K562 (cell line): ENCODE results near the gene CNNM4. TPM values are rescaled to one million over a fixed set of nuclear protein-coding genes. Genes with fewer than 3 reads are reported as not detected.
"Not testable (repeated sequence)": the region's sequence is repeated elsewhere in the genome, so short reads cannot be mapped to it uniquely, and the experiment has no call there.

Source experiments
- ATAC-seq: fragments of 200-7000 bp; cut with Tn5 transposase; 3 replicates; pipeline ENCODE4 v1.9.1; 2020; ENCODE audit warnings: moderate library complexity
- BruUV-seq: library from RNA; stranded (reverse); fragments of 400-500 nt; replicated peaks from 2 replicates; lab custom pipeline; 2021; lab: Mats Ljungman, UMichigan
- CTCF ChIA-PET: fragments of 300-600 bp; formaldehyde crosslinking; extraction: SDS; loops from one replicate; lab custom pipeline; 2021; ENCODE audit warnings: low intra/inter-chr PET ratio; lab: Yijun Ruan, JAX
- POLR2A ChIA-PET: fragments of 300-600, 350-650 bp; sonication (Branson Sonifier 250); formaldehyde crosslinking; extraction: SDS; loops from one replicate; lab custom pipeline; 2021; ENCODE audit warnings: antibody characterized with exemption, inconsistent platforms; lab: Yijun Ruan, JAX
- DNase-seq, 4 experiments: peaks; one replicate each; pipeline versions ENCODE4 v3.0.0 to v3.0.0-alpha.2; 2011 to 2018; ENCODE audit warnings: low spot score in 3 of 4, mixed read lengths in 3 of 4; ENCODE audit errors: extremely low read depth in 1 of 4
- FAIRE-seq: peaks from 2 replicates; lab custom pipeline; 2011; peaks lifted over from hg19 to GRCh38; lab: Jason Lieb, UNC
- H2AFZ ChIP-seq: 2 replicates; pipeline ENCODE4 v1.6.0; 2011; ENCODE audit warnings: low read depth, low read length, control low read depth, inconsistent platforms
- H3K27ac ChIP-seq: fragments of 200-600 bp; 3 replicates; pipeline ENCODE4 v1.8.0; 2011; ENCODE audit warnings: low read depth, mild to moderate bottlenecking, control low read depth, inconsistent platforms, low read length, moderate library complexity, mixed read lengths; ENCODE audit errors: extremely low read depth
- H3K27me3 ChIP-seq, 2 experiments: fragments of 300-600 bp in 1 of 2; 2 replicates in 1 of 2; 3 replicates in 1 of 2; pipeline versions ENCODE4 v1.6.0 to v1.8.0; 2011; ENCODE audit warnings: inconsistent platforms in 2 of 2, low read length in 2 of 2, mild to moderate bottlenecking in 1 of 2, mixed read lengths in 1 of 2, moderate library complexity in 1 of 2; ENCODE audit not compliant: control insufficient read depth in 2 of 2, insufficient read depth in 2 of 2
- H3K36me3 ChIP-seq: fragments of 300-600 bp; 3 replicates; pipeline ENCODE4 v1.8.0; 2011; ENCODE audit warnings: mild to moderate bottlenecking, low read length, inconsistent platforms; ENCODE audit not compliant: control insufficient read depth, insufficient read depth
- H3K4me1 ChIP-seq, 2 experiments: fragments of 200-600 bp in 1 of 2; replicated peaks in 1 of 2; 2 replicates in 1 of 2; 3 replicates in 1 of 2; pipeline versions ENCODE4 v1.5.1 to v1.8.0; 2011; ENCODE audit warnings: inconsistent platforms in 2 of 2, low read length in 2 of 2, mild to moderate bottlenecking in 1 of 2, mixed read lengths in 1 of 2, moderate library complexity in 1 of 2; ENCODE audit not compliant: control insufficient read depth in 2 of 2, insufficient read depth in 2 of 2
- H3K4me2 ChIP-seq: 2 replicates; pipeline ENCODE4 v1.6.1; 2011; ENCODE audit warnings: low read length, control low read depth, inconsistent platforms, mixed read lengths; ENCODE audit not compliant: insufficient read depth
- H3K4me3 ChIP-seq: fragments of 200-600 bp; sonication (generic), shearing (Covaris generic); 2 replicates; pipeline ENCODE4 v1.5.1; 2016; ENCODE audit warnings: control low read depth, inconsistent platforms
- H3K79me2 ChIP-seq: fragments of 200-600 bp; 3 replicates; pipeline ENCODE4 v1.8.0; 2011; ENCODE audit warnings: low read length, inconsistent platforms; ENCODE audit not compliant: control insufficient read depth, insufficient read depth
- H3K9ac ChIP-seq, 2 experiments: 2 replicates each; pipeline versions ENCODE4 v1.6.0 to v1.6.1; 2011; ENCODE audit warnings: low read depth in 2 of 2, low read length in 2 of 2, control low read depth in 1 of 2, inconsistent platforms in 1 of 2, mild to moderate bottlenecking in 1 of 2, mixed read lengths in 1 of 2; ENCODE audit not compliant: insufficient read depth in 1 of 2
- H3K9me1 ChIP-seq: one replicate; pipeline ENCODE4 v1.6.0; 2011; ENCODE audit warnings: inconsistent platforms, mild to moderate bottlenecking, low read length, moderate library complexity; ENCODE audit not compliant: control insufficient read depth, insufficient read depth
- H3K9me3 ChIP-seq: replicated peaks from 2 replicates; pipeline ENCODE4 v1.5.1; 2011; ENCODE audit warnings: low read depth, low read length, inconsistent platforms; ENCODE audit not compliant: control insufficient read depth, insufficient read depth
- H4K20me1 ChIP-seq: replicated peaks from 2 replicates; pipeline ENCODE4 v1.6.1; 2011; ENCODE audit warnings: low read length, inconsistent platforms, mixed read lengths; ENCODE audit not compliant: control insufficient read depth, insufficient read depth
- CEBPB ChIP-seq: fragments of 450-650 bp; IDR thresholded peaks from 2 replicates; pipeline ENCODE4 v1.6.1; 2016; ENCODE audit warnings: missing genetic modification characterization, missing compliant biosample characterization
- HNRNPH1 ChIP-seq: fragments of 200-400 bp; formaldehyde crosslinking; optimal IDR thresholded peaks from 2 replicates; pipeline ENCODE3; 2017; ENCODE audit warnings: low read depth, mild to moderate bottlenecking, low read length, moderate library complexity
- ILK ChIP-seq: fragments of 450-650 bp; IDR thresholded peaks from 2 replicates; pipeline ENCODE4 v1.6.1; 2016; ENCODE audit warnings: missing genetic modification characterization, low read depth, mild to moderate bottlenecking, missing compliant biosample characterization, moderate library complexity, borderline replicate concordance
- WGBS: fragments of 100-300 bp; shearing (Covaris generic); methylation state at CpG from one replicate; pipeline ENCODE4 v1.1.6; 2016; ENCODE audit warnings: low coverage, mixed read lengths; ENCODE audit not compliant: insufficient coverage; ENCODE audit errors: missing lambda C conversion rate; 5-methylcytosine and 5-hydroxymethylcytosine counted together
- in situ Hi-C: fragments of 300-500 bp; cut with MboI; formaldehyde crosslinking; loops from 4 replicates; pipeline ENCODE4 v1.15.0; 2018; ENCODE audit warnings: inconsistent platforms, mixed read lengths
- intact Hi-C: fragments of 100-400 bp; cut with micrococcal nuclease; formaldehyde crosslinking; loops from 2 replicates; pipeline ENCODE4 v1.14.2; 2022
- polyA plus RNA-seq, 8 experiments: library from polyadenylated mRNA; depleted of rRNA in 4 of 8; stranded (reverse) in 5 of 8; unstranded in 3 of 8; fragments of >200 nt; fragmentation: Nextera tagmentation in 2 of 8; fragmentation: Illumina TruSeq in 1 of 8; extraction: Ambion mirVana in 2 of 8; extraction: Trizol in 1 of 8; gene quantifications; 2 replicates each; pipeline versions ENCODE4 v1.2.1 to v1.2.3, GENCODE V29; 2011 to 2014; ENCODE audit warnings: inconsistent platforms in 1 of 8, missing spikeins in 1 of 8
- total RNA-seq, 7 experiments: library from RNA; depleted of rRNA in 6 of 7; stranded (reverse); fragments of >200 nt in 6 of 7; fragmentation: Illumina TruSeq in 2 of 7; extraction: Trizol in 2 of 7; gene quantifications; 2 replicates each; pipeline versions ENCODE4 v1.2.1 to v1.2.3, GENCODE V29; 2011 to 2021; ENCODE audit warnings: low replicate concordance in 1 of 7
- TF ChIP-seq, protein P1 (sequence below): sonication (generic); formaldehyde crosslinking; IDR thresholded peaks from 2 replicates; pipeline ENCODE4 v1.8.1; 2023; ENCODE audit warnings: mild to moderate bottlenecking, missing genetic modification reagents

CNNM4 gene
- total and polyA plus RNA-seq, 9 of the 15 experiments (the other 6 are each of a cell fraction or from before 2014, with no cell fraction given): 0.96 to 6.3 (median 2.8) TPM

DNA sequence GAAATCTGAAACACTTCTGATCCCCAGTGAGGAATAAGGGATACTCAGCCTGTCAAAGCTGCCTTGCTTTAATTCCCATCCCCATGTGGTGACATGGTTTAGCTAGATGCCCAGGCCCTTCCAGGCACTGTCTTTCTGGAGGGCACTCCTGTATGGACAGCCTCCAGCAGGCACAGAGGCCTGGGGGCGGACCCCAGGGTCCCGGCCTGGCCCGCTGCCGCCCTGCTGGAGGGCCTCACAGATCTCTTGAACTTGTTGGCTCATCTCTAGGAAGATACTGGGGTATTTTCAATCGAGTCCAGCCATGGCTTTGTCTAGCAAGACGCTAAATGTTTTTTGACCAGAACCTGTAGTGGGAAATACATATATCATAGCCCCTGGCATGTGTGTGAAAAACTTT is 34.4 kb downstream of the CNNM4 start:
- DNase-seq: no peak
- FAIRE-seq: no peak
- BruUV-seq: no TSS peak
- Histone ChIP-seq H3K79me2 (no peaks in the 10 kb centered on the region), H3K9ac (no peak overlapping the region), H3K27me3 (no peaks in the 10 kb centered on the region), H3K27ac (no peak overlapping the region), H2AFZ (no peak overlapping the region), H3K4me3 (no peak overlapping the region), H3K4me1 (peaks cover 0 to 7% of the 10 kb centered on the region in 2 experiments; a peak in 1 of 5 replicates), H3K9me3 (no peaks in the 10 kb centered on the region), H3K36me3 (peaks cover 8% of the 10 kb centered on the region; the same call in 1 of the 3 replicates), H4K20me1 (no peaks in the 10 kb centered on the region), H3K4me2 (no peak overlapping the region), H3K9me1 (no peaks in the 10 kb centered on the region)
- intact Hi-C loops: no loop called here
- ChIA-PET POLR2A (no interaction called here), CTCF (no interaction called here)
- in situ Hi-C loops: no loop called here
- TF ChIP-seq ILK (tag) (no peak), HNRNPH1 (no peak)
- 60% methylated on average over 6 of the region's 6 CpGs for WGBS
- ATAC-seq: no peak

DNA sequence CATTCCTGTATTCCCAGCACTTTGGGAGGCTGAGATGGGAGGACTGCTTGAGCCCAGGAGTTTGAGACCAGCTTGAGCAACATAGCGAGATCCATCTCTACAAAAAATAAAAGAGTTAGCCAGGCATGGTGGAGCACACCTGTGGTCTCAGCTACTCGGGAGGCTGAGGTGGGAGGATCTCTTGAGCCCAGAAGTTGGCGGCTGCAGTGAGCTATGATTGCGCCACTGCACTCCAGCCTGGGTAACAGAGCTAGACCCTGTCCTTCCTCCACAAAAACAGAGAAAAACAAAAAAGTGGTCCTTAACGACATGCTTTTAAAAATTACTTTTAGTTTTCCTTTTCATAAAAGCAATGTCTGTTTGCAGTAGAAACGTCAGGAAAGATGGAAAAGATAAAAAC is 35.8 kb downstream of the CNNM4 start:
- not testable (repeated sequence) for H3K4me2 ChIP-seq

More for the DNA sequence above, 35.8 kb downstream of the CNNM4 start:
- H3K4me1 ChIP-seq: peaks cover 0 to 13% of the 10 kb centered on the region in 2 experiments; a peak in 2 of 5 replicates
- H3K9me3 ChIP-seq, intact Hi-C loops, ATAC-seq, H3K27ac ChIP-seq, H3K9ac ChIP-seq, BruUV-seq, in situ Hi-C loops, H3K4me3 ChIP-seq, POLR2A ChIA-PET, H3K79me2 ChIP-seq, H3K27me3 ChIP-seq, CTCF ChIA-PET, DNase-seq, H3K9me1 ChIP-seq, H4K20me1 ChIP-seq, H2AFZ ChIP-seq, FAIRE-seq: not testable (repeated sequence)
- WGBS: 53% methylated on average over 6 of the region's 6 CpGs
- TF ChIP-seq, protein P1, sequence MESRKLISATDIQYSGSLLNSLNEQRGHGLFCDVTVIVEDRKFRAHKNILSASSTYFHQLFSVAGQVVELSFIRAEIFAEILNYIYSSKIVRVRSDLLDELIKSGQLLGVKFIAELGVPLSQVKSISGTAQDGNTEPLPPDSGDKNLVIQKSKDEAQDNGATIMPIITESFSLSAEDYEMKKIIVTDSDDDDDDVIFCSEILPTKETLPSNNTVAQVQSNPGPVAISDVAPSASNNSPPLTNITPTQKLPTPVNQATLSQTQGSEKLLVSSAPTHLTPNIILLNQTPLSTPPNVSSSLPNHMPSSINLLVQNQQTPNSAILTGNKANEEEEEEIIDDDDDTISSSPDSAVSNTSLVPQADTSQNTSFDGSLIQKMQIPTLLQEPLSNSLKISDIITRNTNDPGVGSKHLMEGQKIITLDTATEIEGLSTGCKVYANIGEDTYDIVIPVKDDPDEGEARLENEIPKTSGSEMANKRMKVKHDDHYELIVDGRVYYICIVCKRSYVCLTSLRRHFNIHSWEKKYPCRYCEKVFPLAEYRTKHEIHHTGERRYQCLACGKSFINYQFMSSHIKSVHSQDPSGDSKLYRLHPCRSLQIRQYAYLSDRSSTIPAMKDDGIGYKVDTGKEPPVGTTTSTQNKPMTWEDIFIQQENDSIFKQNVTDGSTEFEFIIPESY (CRISPR knock-in tag): peak; percentile 78; the same call in 1 of the 2 replicates
- TF ChIP-seq CEBPB: 0 out of 2 replicates have a peak, but pooled peaks have one; percentile 29
- H3K36me3 ChIP-seq: peaks cover 19% of the 10 kb centered on the region; the same call in 2 of the 3 replicates
